Peyer's patch (tissue), 4 donors: ENCODE results near the gene SYT8. TPM values are rescaled to one million over a fixed set of nuclear protein-coding genes. Genes with fewer than 3 reads are reported as not detected.
"Not testable (repeated sequence)": the region's sequence is repeated elsewhere in the genome, so short reads cannot be mapped to it uniquely, and the experiment has no call there.

Source experiments
- DNase-seq, 3 donors: peaks; one replicate each; pipeline ENCODE4 v3.0.0-alpha.2; 2017 to 2019
- H3K27ac ChIP-seq, 4 donors: fragments of 200-600 bp; sonication (generic); one replicate each; pipeline ENCODE4 v1.5.1; 2016 to 2019
- H3K27me3 ChIP-seq, 2 donors: fragments of 200-600 bp; sonication (generic); one replicate each; pipeline ENCODE4 v1.5.1; 2019
- H3K36me3 ChIP-seq, 3 donors: fragments of 200-600 bp; sonication (generic); one replicate each; pipeline ENCODE4 v1.5.1; 2016 to 2019
- H3K4me1 ChIP-seq, 4 donors: fragments of 200-600 bp; sonication (generic); one replicate each; pipeline ENCODE4 v1.5.1; 2016 to 2019
- H3K4me3 ChIP-seq, 4 donors: fragments of 200-600 bp; sonication (generic); 1 replicate in 3 of 4; 2 replicates in 1 of 4; pipeline ENCODE4 v1.5.1; 2016 to 2019; ENCODE audit warnings: mild to moderate bottlenecking in 1 of 4
- H3K9me3 ChIP-seq, 4 donors: fragments of 200-600 bp; sonication (generic); one replicate each; pipeline ENCODE4 v1.5.1; 2016 to 2019; ENCODE audit warnings: mild to moderate bottlenecking in 1 of 4
- POLR2A ChIP-seq, 2 donors: fragments of 450-650 bp; IDR thresholded peaks; one replicate each; pipeline ENCODE4 v1.5.1; 2017; ENCODE audit warnings: antibody characterized with exemption in 2 of 2, mild to moderate bottlenecking in 2 of 2, moderate library complexity in 2 of 2
- total RNA-seq, 4 donors: library from RNA; depleted of rRNA; stranded (reverse); fragments of >200 nt; gene quantifications; one replicate each; pipeline ENCODE4 v1.1.0, GENCODE V29; 2016
- TF ChIP-seq, protein P1 (sequence below), 6 experiments: fragments of 450-650 bp in 4 of 6; fragments of 200-600 bp in 2 of 6; sonication (generic) in 1 of 6; IDR thresholded peaks; one replicate each; pipeline ENCODE4 v1.5.1; 2017 to 2019; ENCODE audit warnings: antibody characterized with exemption in 6 of 6, mild to moderate bottlenecking in 3 of 6, moderate library complexity in 1 of 6

SYT8 gene
- total RNA-seq, 4 donors from 2014 or later: 21.3 to 57.6 (median 44.6) TPM; not detected in 1

DNA sequence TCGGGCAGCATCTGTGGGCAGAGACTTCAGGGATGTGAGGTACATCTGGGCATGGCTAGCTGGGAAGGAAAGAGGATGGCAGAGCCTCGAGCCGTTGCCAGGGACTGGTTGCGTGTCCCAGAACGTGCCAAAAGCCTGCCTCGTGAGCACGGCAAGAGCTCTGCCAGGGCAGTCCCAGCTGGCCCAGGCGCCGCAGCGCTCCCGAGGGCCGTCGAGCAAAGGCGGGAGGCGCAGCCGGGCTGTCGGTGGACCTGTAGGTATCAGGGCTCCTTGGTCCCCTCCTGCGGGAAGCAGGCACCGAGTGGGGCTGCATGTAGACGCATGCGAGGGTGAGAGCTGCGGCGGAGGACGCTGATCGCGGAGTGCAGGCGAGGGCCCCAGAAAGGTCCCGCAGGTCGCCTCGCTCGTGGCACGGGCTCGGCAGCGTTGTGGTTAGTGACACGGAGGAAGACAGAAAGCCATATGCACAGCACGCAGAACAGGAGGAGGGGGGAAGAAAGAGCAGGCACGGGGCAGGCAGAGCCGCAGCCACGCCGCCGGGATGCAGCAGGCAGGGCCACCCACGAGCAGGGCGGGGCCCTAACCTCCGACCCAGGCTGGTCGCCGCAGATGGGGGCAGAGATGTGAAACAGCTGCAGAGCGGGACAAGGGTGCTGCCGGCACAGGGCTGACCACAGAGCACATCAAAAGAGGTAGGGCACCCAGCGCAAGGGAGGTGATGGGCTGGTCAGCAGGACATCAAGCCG, 36.1 kb downstream of the SYT8 start:
- H3K4me3 ChIP-seq: peak overlapping the region; percentile 10 to 34 (median 16)
- H3K27ac ChIP-seq: peak overlapping the region in 3 of 4 donors; percentile 14 to 65 (median 46)
- H3K9me3 ChIP-seq: no peaks in the 10 kb centered on the region
- peak in 1 of 3 donors; percentile 53 for DNase-seq
- no peaks in the 10 kb centered on the region for H3K27me3 ChIP-seq
- TF ChIP-seq POLR2A (IDR thresholded peaks at IDR 0.05): no peak
- TF ChIP-seq, protein P1, sequence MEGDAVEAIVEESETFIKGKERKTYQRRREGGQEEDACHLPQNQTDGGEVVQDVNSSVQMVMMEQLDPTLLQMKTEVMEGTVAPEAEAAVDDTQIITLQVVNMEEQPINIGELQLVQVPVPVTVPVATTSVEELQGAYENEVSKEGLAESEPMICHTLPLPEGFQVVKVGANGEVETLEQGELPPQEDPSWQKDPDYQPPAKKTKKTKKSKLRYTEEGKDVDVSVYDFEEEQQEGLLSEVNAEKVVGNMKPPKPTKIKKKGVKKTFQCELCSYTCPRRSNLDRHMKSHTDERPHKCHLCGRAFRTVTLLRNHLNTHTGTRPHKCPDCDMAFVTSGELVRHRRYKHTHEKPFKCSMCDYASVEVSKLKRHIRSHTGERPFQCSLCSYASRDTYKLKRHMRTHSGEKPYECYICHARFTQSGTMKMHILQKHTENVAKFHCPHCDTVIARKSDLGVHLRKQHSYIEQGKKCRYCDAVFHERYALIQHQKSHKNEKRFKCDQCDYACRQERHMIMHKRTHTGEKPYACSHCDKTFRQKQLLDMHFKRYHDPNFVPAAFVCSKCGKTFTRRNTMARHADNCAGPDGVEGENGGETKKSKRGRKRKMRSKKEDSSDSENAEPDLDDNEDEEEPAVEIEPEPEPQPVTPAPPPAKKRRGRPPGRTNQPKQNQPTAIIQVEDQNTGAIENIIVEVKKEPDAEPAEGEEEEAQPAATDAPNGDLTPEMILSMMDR (IDR thresholded peaks at IDR 0.05): no peak
- peaks cover 0 to 46% (median 11%) of the 10 kb centered on the region in 4 donors for H3K4me1 ChIP-seq
- no peaks in the 10 kb centered on the region for H3K36me3 ChIP-seq

DNA sequence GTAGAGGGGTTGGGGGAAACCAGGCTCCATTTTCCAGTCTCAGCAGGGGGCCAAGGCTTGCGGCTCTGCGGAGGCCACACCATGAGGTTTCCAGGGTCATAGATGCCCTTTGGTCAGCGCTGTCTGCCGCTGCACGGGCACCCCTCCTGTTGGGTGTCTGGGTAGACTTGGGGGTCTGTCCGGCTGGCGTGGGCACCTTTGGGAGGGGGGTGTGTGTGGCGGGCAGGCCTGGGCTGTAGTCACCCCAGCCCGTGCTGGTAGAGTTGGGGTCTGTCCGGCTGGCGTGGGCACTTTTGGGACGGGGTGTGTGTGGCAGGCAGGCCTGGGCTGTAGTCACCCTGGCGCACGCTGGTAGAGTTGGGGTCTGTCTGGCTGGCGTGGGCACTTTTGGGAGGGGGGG, 36.7 kb downstream of the SYT8 start:
- peaks cover 0 to 50% (median 14%) of the 10 kb centered on the region in 4 donors for H3K4me1 ChIP-seq
- H3K36me3 ChIP-seq: no peaks in the 10 kb centered on the region
- no peaks in the 10 kb centered on the region for H3K27me3 ChIP-seq
- DNase-seq: peak in 1 of 3 donors; percentile 44
- TF ChIP-seq, protein P1 (IDR thresholded peaks at IDR 0.05): no peak
- no peak for TF ChIP-seq POLR2A (IDR thresholded peaks at IDR 0.05)
- H3K4me3 ChIP-seq: peak overlapping the region in 2 of 4 donors; percentile 17 to 34
- H3K27ac ChIP-seq: peak overlapping the region in 3 of 4 donors; percentile 14 to 65 (median 46)
- H3K9me3 ChIP-seq: no peaks in the 10 kb centered on the region

- H3K27ac ChIP-seq: peak overlapping the region in 3 of 4 donors; percentile 8 to 60 (median 42)
- H3K4me3 ChIP-seq: no peak overlapping the region
Observed at GRCh38 chr11:1872267-1872985, 37.6 kb downstream of the SYT8 start.

GRCh38 chr11:1873048-1873812, 38.4 kb downstream of the SYT8 start:
- H3K27ac ChIP-seq: peak overlapping the region in 3 of 4 donors; percentile 8 to 60 (median 42)
- no peaks in the 10 kb centered on the region for H3K27me3 ChIP-seq
- H3K36me3 ChIP-seq: no peaks in the 10 kb centered on the region
- peak in 1 of 3 donors; percentile 42 for DNase-seq
- TF ChIP-seq, protein P1 (IDR thresholded peaks at IDR 0.05): no peak
- TF ChIP-seq POLR2A (IDR thresholded peaks at IDR 0.05): no peak
- H3K4me3 ChIP-seq: no peak overlapping the region
- no peaks in the 10 kb centered on the region for H3K9me3 ChIP-seq
- peaks cover 0 to 46% (median 21%) of the 10 kb centered on the region in 4 donors for H3K4me1 ChIP-seq

More at GRCh38 chr11:1872267-1872985, 37.6 kb downstream of the SYT8 start:
- TF ChIP-seq POLR2A (IDR thresholded peaks at IDR 0.05): no peak
- TF ChIP-seq, protein P1 (IDR thresholded peaks at IDR 0.05): no peak
- H3K4me1 ChIP-seq: peaks cover 0 to 51% (median 18%) of the 10 kb centered on the region in 4 donors
- DNase-seq: peak in 1 of 3 donors; percentile 40
- H3K36me3 ChIP-seq: no peaks in the 10 kb centered on the region
- H3K9me3 ChIP-seq: no peaks in the 10 kb centered on the region
- no peaks in the 10 kb centered on the region for H3K27me3 ChIP-seq

DNA sequence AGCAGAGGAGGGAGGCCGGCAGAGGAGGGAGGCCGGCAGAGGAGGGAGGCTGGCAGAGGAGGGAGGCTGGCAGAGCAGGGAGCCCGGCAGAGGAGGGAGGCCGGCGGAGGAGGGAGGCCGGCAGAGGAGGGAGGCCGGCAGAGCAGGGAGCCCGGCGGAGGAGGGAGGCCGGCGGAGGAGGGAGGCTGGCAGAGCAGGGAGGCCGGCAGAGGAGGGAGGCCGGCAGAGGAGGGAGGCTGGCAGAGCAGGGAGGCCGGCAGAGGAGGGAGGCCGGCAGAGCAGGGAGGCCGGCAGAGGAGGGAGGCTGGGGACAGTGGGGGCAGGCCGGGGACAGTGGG, 39.0 kb downstream of the SYT8 start:
- not testable (repeated sequence) for H3K27me3 ChIP-seq, H3K36me3 ChIP-seq, H3K9me3 ChIP-seq, H3K4me3 ChIP-seq
- DNase-seq: peak in 1 of 3 donors; percentile 30
- Histone ChIP-seq H3K4me1 (peaks cover 0 to 41% (median 20%) of the 10 kb centered on the region in 4 donors), H3K27ac (peak overlapping the region in 2 of 4 donors; percentile 8 to 19)

GRCh38 chr11:1874441-1875092, 39.8 kb downstream of the SYT8 start:
- Histone ChIP-seq H3K4me1 (peaks cover 0 to 38% (median 19%) of the 10 kb centered on the region in 4 donors), H3K27ac (peak overlapping the region; percentile 36 to 77 (median 44))
- DNase-seq: peak in 1 of 3 donors; percentile 34
- not testable (repeated sequence) for H3K4me3 ChIP-seq, H3K9me3 ChIP-seq, H3K36me3 ChIP-seq, H3K27me3 ChIP-seq
